K562 (cell line): ENCODE measurements around the gene SCAMP1. TPM values are rescaled to one million over a fixed set of nuclear protein-coding genes. Genes with fewer than 3 reads are reported as not detected.

Source experiments
- CEBPG ChIP-seq, 3 experiments: fragments of 200-800 bp in 1 of 3; sonication (Bioruptor generic) in 1 of 3; sonication (generic) in 1 of 3; formaldehyde crosslinking in 1 of 3; IDR thresholded peaks in 2 of 3; conservative IDR thresholded peaks in 1 of 3; 2 replicates each; pipeline versions ENCODE4 v1.6.1 to v1.8.0; 2016 to 2022; ENCODE audit warnings: missing compliant biosample characterization in 2 of 3, missing genetic modification characterization in 2 of 3, mild to moderate bottlenecking in 1 of 3, missing genetic modification reagents in 1 of 3
- CHD7 ChIP-seq: fragments of 200-600 bp; sonication (generic); IDR thresholded peaks from one replicate; pipeline ENCODE4 v1.6.1; 2012; ENCODE audit warnings: mild to moderate bottlenecking, low read depth, low read length, inconsistent platforms
- polyA plus RNA-seq, 8 experiments: library from polyadenylated mRNA; depleted of rRNA in 4 of 8; stranded (reverse) in 5 of 8; unstranded in 3 of 8; fragments of >200 nt; fragmentation: Nextera tagmentation in 2 of 8; fragmentation: Illumina TruSeq in 1 of 8; extraction: Ambion mirVana in 2 of 8; extraction: Trizol in 1 of 8; gene quantifications; 2 replicates each; pipeline versions ENCODE4 v1.2.1 to v1.2.3, GENCODE V29; 2011 to 2014; ENCODE audit warnings: inconsistent platforms in 1 of 8, missing spikeins in 1 of 8
- total RNA-seq, 7 experiments: library from RNA; depleted of rRNA in 6 of 7; stranded (reverse); fragments of >200 nt in 6 of 7; fragmentation: Illumina TruSeq in 2 of 7; extraction: Trizol in 2 of 7; gene quantifications; 2 replicates each; pipeline versions ENCODE4 v1.2.1 to v1.2.3, GENCODE V29; 2011 to 2021; ENCODE audit warnings: low replicate concordance in 1 of 7

Gene SCAMP1
- total and polyA plus RNA-seq, 9 of the 15 experiments (the other 6 are each of a cell fraction or from before 2014, with no cell fraction given): 5.4 to 23.9 (median 13.8) TPM

GRCh38 chr5:78376315-78376714 lies 15.9 kb downstream of the SCAMP1 start (continued):
- TF ChIP-seq CHD7: no peak
- TF ChIP-seq CEBPG (CRISPR knock-in tag; IDR thresholded peaks at IDR 0.05): no peak
- TF ChIP-seq CEBPG (tag; conservative IDR thresholded peaks at IDR 0.05 in 1 of 2, IDR thresholded peaks at IDR 0.05 in 1 of 2): no peak
